Activated gamma-delta T cell treated with Interleukin-2 at 50 U/mL for 16 hours (primary cell): ENCODE data around the gene OGT.
"Not testable (repeated sequence)": the region's sequence is repeated elsewhere in the genome, so short reads cannot be mapped to it uniquely, and the experiment has no call there.

Experiments used
- DNase-seq: peaks from one replicate; pipeline ENCODE4 v3.0.0-alpha.2; 2020

Gene OGT

DNA sequence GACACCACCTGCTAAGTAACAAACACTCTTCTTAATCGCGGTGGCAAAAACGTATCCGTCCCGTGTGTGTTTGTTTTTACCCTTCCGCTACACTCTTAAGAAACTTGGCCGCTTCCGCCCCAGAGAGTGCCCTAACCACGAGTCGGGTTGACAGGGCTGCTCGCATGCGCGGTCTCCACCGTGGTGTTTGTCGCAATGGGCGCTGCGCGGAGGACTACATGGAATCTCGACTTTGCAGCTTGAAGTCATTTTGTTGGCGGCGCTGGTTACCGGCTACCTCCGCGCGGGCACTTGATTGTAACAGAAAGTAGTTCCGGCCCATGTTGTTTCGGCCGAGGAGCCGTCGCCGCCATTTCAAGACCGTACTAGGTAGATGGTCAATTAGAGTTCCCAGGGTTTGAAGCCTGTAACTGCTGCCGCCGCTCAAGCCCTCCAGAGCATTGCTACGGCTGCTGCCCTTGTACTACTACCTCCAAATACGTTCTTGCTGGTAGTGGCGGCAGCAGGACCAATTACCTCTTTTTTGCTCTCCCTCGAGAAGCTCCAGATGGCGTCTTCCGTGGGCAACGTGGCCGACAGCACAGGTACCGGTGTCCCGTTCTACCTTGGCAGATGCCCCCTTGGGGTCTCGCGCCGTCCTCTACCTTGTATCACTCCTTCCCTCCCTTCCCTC, at the start of gene OGT:
Gene OGT, plus strand, starts transcription at position 352 of the 673 bp plus-strand sequence. Its CDS starts 196 bp downstream, at position 548.
- DNase-seq: peak; percentile 91

DNA sequence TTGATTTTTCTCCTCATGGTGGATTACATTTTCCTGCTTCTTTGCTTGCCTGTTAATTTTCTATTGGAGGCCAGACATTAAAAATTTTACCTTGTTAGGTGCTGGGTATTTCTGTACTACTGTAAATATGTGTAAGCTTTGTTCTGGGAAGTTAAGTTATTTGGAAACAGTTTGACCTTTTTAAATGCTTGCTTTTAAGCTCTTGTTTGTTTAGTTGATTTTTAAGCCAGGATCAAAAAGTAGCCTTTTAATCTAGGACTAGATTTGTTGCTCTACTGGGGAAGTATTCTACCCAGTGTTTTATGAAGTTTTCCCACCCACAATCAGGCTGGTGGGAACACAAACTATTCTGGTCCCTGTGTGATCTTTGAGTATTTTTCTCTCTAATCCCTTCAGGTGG, 45.1 kb upstream of the OGT start:
- DNase-seq: no peak

DNA sequence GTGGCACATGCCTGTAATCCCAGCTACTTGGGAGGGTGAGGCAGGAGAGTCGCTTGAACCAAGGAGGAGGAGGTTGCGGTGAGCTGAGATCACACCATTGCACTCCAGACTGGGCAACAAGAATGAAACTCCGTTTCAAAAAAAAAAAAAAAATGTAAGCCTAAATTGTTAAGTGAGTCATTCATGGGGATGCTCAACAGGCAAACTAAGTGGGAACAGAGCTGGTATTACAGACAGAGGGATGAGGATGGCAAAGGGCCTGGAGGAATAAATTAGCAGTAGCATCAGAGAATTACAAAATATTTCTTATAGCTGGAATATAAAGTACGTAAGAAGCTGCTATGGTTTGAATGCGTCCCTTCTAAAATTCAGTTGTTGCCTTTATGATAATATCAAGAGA, 43.4 kb upstream of the OGT start:
- DNase-seq: no peak

DNA sequence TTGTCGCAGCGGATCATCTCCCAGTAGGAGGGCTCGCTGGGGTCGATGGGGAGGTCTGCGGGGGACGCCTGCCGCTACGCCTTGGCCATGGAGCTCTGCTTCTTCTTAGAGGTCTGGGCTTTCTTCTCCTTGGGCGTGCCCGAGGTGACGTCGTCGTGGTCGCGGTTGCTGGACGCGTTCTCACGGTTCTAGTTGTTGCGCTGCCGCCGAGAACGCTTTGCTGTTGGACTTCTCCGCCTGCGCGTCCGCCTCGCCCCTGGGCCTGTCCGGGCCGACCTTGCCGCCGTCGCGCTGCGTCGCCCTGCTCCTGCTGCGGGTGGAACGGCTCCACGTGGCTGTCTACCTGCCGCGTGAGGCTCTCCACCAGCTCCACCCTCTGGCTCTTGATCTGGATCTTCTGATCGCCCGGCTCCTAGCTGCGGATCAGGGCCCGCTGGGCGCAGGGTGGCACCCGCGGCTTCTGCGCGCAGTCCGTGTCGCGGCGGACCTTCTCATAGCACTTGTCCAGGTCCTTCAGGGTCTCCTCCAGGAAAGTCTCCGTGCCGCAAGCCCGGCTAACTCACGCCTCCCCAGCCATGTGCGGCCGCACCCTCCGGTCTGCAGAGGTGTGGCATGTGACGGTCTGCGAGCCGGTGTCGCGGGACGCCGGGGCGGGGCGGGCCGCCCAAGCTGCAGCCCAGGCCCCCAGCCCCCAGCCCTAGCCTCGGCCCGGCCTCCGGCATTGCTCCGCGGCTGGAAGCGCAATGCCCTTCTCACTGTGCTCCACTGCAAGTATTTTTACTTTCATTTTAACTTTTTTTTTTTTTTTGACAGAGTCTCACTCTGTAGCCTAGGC, 40.5 kb upstream of the OGT start:
- DNase-seq: peak; percentile 26

DNA sequence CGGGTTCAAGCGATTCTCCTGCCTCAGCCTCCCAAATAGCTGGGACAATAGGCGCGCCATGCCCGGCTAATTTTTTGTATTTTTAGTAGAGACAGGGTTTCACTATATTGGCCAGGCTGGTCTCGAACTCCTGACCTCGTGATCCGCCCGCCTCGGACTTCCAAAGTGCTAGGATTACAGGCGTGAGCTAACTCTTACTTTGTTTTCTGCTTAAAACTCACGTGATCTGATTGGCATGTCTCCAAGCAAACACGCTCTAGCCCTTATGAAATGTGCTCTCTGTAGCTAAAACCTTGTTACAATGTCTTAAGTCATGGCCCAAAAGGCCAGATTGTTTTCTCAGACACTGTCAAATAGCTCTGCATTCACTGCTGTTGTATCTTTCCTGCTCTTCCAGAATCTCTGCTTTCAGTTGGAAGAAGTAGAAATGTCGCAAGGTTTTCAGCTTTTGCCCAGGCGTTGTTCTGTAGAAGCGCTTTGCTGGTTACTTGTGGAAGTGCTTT, 39.7 kb upstream of the OGT start:
- no peak for DNase-seq

DNA sequence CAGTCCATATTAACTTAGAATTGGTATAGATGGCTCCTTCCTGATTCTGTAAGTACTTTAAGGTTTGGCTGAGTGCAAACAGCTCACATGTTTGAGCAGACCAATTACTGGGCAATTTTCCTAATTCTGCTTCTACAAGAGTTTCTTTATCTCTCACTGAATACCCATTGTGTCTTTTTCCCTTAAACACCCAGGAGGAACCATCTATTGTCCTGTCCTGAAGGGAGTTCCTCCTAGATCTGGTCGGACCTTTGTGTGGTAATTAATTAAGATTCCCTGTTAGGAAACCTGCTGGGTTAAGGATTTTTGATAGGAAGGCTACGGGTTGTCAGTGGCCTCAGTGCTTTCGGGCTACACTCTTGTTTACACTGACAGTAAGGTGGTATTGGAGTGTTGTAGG, 36.9 kb upstream of the OGT start:
- not testable (repeated sequence) for DNase-seq

DNA sequence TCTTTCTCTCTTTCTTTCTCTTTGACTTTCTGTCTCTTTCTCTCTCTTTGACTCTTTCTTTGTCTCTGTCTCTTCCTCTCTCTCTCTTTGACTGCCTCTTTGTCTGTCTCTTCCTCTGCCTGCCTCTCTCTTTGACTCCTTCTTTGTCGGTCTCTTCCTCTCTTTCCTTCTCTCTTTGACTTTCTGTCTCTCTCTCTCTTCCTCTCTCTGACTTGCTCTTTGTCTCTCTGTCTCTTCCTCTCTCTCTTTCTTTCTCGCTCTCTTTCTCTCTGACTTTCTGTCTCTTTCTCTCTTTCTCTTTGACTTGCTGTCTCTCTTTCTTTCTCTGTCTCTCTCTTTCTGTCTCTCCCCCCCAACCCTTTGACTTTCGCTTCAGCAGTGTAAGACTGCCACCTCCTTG, 36.4 kb upstream of the OGT start:
- DNase-seq: no peak

DNA sequence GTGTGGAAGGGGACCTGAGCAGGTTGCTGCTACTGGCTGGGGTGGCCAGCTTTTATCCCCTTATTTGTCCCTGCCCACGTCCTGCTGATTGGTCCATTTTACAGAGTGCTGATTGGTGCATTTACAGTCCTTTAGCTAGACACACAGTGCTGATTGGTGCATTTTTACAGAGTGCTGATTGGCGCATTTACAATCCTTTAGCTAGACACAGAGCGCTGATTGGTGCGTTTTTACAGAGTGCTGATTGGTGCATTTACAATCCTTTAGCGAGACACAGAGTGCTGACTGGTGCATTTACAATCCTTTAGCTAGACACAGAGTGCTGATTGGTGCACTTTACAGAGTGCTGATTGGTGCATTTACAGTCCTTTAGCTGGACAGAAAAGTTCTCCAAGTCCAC, 30.8 kb upstream of the OGT start:
- not testable (repeated sequence) for DNase-seq

DNA sequence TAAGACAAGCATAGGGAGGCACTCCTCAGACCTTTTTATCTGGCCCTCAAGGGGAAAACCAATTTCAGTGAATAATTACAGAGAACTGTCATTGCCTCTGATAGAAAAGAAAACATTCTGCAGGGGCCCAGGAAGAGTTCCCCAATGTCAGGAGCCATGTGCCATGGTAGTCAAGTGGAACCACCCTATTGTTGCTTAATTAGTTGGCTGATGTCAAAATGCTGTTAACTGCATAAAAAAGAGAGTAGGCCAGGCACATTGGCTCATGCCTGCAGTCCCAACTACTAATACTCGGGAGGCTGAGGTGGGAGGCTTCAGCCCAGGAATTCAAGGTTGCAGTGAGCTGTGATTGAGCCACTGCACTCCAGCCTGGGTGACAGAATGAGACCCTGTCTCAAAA, 28.6 kb upstream of the OGT start:
- DNase-seq: no peak

DNA sequence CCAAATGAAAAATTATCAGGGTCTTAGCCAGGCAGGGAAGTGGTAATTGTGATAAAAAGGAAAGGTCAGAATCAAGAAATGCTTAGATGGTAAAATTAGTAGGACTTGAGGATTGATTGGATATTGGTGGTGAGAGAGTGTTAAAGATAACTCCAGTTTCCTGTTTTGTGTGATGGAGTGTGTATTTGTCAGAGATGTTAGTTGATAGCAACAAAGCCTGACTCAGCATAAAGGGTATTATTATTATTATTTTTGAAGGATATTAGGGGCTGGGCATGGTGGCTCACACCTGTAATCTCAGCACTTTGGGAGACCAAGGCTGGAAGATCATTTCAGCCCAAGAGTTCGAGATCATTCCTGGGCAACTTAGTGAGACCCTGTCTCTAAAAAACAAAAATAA, 23.6 kb upstream of the OGT start:
- DNase-seq: no peak

DNA sequence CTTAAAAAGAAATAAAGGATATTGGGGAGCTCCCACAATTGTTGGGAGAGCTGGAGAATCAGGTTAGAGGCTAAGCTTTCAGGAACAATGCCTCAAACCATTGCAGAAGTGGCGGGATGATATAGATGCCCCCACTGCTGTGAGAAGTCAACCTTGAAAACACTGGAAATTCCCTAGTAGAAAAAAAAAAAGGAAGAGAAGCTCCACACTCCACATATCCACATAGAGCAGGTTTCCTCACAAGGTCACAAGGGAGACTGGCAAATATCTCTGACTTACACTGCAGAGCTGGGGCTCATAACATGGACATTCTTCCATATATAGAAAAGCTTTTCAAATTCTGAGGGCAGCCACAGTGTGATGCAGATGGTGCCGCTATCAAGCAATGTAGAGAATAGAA, 22.7 kb upstream of the OGT start:
- no peak for DNase-seq

DNA sequence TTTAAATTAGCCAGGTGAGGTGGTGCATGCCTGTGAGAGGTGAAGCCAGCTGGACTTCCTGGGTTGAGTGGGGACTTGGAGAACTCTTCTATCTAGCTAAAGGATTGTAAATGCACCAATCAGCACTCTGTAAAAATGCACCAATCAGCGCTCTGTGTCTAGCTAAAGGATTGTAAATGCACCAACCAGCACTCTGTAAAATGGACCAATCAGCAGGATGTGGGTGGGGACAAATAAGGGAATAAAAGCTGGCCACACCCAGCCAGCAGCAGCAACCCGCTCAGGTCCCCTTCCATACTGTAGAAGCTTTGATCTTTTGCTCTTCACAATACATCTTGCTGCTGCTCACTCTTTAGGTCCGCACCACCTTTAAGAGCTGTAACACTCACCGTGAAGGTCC, 19.2 kb upstream of the OGT start:
- not testable (repeated sequence) for DNase-seq

DNA sequence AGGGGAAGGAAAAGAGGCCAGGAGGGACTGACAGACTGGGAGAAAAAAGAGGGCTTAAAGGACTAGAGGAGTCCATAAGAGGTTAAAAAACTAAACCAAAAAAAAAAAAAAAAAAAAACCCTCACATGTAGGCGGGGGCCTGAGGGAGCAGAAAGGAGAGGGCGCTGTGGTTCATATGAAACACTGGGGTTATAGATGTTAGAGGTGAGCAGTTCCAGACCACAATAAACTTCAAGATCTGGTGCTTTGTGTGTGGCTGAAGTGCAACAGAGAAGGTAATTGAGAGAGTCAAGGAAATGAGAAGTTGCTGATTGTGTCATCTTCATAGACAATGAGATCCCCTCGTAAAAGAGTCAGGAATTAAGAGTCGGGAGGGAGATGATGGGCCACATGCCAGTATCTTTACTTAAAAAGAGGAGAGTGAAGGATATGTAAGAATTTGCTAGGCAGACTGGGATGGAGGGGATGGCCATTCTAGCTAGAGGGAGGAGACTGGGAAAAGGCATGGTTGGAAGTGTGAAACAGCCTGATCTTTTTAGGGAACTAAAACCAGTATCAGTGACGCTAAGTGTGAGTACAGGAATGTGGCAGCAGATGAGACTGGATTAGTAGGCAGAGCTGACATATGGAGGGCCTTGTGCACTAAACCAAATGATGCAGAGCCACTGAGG, 18.4 kb upstream of the OGT start:
- peak; percentile 46 for DNase-seq

DNA sequence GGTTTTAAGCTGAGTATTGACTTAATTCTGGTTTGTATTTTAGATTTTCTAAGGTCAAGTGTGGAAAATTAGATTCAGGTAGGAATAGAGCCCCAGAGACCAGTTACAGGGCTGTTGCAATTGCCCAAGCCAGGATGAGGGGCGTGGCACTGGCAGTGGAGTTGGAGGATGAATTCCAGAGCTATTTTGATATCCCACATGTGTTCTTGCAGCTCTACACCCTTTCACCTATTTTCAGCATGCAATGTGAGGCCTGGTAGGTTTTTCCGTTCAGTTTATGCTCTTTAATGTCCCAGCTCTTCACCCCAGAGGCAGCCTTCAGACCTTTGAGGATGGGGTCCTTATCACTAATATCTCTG, 17.9 kb upstream of the OGT start:
- DNase-seq: no peak

DNA sequence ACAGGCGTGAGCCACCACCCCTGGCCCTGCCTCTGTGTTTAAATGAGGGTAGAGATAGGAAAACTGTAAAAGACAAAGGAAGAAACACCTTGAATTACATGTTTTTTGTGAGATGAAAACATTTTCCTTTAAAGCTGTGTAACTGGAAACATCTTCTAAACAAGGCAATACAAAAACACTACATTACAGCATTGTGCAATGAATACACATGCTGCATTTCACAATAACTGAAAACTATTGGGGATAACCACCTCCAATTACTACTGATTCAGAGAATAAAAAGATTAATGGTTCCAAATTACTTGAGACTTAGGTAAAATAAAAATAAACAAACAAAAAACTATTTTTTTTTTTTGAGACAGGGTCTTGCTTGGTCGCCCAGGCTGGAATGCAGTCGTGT, 7.6 kb upstream of the OGT start:
- DNase-seq: no peak

DNA sequence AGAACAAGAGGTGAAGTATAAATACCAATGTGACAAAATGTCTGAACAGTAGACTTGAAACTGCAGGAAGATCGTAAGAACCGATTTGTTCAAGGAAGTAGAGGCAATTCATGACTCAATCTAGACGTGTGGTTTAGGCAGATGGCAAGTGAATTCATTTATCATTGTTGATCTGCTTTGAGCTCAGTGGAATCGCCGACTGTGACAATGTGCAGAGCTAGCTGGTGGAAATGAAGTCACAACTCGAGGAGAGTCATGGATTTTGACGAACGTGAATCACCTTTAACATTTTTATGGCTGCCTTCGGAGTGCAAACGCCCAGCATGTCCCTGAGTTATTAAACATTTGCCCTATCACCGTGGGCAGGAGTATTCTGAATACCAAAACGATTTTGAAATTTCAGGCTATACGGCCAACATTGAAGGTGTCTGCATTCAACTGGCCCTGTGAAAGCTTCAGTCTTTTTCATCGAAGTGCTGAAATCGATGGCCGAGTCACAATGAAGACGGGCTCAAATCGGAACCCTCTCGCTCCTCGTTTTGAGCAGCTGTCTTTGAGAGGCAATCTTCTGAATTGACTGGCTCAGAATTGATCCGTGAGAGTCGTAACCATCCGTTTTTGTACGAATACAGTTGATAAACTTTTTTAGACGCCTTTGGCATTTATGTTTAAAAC, 689 bp upstream of the OGT start:
- DNase-seq: peak; percentile 41

DNA sequence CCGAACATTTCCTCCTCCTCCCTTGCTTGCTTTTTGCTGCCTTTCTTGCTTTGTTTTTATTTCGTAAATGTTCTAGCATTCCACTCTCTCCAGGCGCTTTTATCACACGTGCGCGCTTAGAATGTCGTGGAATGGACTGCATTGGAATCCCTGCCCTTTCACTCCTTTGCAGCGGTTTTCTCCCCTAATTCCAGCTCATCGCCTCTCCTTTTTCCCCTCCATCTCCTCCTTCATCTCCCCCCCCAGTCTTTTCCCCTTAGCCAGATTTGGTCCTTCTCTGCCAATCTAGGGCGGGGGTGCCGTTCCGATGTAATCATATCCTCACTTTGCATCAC, 579 bp downstream of the OGT start:
- DNase-seq: no peak

DNA sequence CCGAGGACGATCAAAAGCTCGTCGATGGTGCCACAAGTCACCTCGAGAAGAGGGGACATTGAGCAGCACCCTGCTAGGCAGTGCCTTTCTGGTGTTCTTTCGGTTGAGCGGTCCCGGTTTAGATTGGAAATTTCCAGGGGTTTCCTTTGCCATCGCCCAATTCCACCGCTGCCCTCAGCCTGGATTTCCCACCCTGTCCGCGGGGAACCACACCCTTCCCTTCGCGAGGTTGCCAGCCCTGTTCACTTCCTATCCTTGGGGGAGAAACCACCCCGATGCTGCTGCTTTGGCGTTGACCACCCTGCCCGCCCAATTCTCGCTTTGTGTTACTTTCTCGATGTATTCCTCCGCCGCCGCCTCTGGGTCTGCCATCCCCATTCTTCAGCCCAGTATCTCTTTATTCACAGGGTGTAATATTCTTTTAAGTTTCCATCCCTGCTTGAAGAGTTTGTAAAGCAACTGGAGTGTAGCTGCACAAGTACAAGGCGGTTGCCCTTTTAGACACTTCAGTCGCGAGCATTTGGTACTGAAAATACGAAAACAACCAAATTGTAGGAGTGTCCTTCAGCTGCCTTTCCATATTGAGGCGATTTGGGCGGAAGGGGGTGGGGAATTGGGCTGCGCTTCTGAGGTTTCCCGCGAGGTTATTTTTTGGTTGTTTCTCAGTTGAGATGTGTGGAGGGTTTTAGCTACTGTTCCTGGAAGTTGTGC, 1.1 kb downstream of the OGT start:
- peak; percentile 53 for DNase-seq

DNA sequence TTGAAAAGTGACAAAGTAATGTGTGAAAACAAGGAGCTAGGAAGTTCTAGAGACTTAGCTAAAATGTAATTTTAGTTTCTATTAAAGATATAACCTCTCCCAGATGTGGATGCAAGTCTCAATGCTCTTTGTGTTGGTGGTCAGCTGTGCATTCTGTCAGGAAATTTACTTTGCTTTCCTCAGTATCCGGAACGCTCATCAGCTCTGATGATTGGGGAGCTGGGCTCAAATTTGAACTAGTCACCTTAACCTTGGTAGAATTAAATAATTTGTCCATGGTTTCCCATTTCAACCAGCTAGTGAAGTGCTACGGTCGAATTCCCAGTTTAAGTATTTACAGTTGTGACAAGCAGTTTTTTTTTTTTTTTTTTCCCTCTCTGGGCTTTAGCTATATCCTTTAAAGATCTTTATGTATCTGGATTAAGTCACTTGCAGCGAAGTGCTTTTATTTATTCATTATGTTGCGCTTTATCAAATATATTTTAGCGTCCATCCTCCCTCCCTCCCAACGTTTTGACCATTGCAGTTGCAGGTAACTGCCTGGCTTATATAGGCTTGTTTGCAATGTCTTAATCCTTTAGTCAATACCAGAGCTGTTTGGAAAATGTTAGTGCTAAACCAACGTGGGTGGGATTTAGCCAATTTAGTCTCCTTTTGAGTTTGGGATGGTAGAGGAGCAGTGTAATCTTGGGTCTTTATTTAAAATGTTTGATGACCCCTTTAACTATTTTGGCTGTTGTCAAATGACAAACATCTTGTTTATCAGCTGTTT, 2.1 kb downstream of the OGT start:
- no peak for DNase-seq

DNA sequence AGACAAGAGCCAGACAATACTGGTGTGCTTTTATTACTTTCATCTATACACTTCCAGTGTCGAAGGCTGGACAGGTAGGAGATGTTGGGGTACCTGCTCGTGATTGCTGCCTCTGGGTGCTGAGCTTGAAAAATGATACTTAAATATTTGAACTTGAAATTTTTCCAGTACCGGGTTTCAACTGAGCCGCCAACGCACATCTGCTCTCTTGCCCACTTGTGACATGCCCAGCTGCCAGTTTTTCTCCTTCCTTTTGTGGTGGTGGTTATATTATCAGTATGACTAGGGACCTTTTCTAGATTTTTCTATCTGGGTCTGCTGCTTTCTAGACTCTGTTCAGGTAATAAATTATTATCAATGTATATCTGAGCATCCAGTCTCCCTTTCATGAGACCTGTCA, 3.4 kb downstream of the OGT start:
- DNase-seq: no peak

DNA sequence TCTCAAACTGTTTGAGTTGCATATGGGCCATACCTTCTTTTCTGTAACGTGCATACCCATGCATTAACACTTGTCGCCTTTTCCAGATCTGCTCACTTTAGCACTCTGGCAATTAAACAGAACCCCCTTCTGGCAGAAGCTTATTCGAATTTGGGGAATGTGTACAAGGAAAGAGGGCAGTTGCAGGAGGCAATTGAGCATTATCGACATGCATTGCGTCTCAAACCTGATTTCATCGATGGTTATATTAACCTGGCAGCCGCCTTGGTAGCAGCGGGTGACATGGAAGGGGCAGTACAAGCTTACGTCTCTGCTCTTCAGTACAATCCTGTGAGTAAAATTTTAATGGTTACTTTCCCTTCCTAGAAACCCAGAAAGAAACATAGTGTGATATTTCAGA, 4.8 kb downstream of the OGT start:
- DNase-seq: no peak

DNA sequence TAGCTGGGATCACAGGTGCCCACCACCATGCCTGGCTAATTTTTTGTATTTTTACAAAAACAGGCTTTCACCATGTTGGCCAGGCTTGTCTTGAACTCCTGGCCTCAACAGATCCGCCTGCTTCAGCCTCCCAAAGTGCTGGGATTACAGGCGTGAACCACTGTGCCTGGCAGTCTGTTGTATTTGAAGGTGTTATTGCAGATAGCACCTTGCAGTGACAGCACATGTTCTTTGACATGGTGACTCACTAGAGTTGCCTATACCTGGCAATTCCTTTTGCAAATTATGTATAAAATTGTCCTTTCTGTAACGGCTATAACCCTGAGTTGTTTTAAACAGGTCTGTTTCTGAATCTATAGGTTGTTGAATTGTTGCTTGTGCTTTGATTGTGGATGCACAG, 7.9 kb downstream of the OGT start:
- DNase-seq: no peak
